Uterus (tissue), 4 donors: ENCODE data around the gene MSI2. TPM values are rescaled to one million over a fixed set of nuclear protein-coding genes. Genes with fewer than 3 reads are reported as not detected.

ENCODE experiments used
- DNase-seq, 2 donors: peaks; one replicate each; pipeline ENCODE4 v3.0.0-alpha.2; 2019 to 2020
- H3K27ac ChIP-seq, 2 donors: fragments of 200-600 bp; sonication (generic); 1 replicate in 1 of 2; 2 replicates in 1 of 2; pipeline ENCODE4 v1.5.1; 2016 to 2018
- H3K27me3 ChIP-seq, 2 donors: fragments of 200-600 bp; sonication (generic); one replicate each; pipeline ENCODE4 v1.5.1; 2018 to 2019; ENCODE audit warnings: control low read depth in 1 of 2
- H3K36me3 ChIP-seq, 2 donors: fragments of 200-600 bp; sonication (generic); one replicate each; pipeline ENCODE4 v1.5.1; 2019; ENCODE audit warnings: control low read depth in 1 of 2
- H3K4me1 ChIP-seq, 2 donors: fragments of 200-600 bp; sonication (generic); one replicate each; pipeline ENCODE4 v1.5.1; 2018 to 2019; ENCODE audit warnings: control low read depth in 1 of 2
- H3K4me3 ChIP-seq, 2 donors: fragments of 200-600 bp; sonication (generic); 1 replicate in 1 of 2; 2 replicates in 1 of 2; pipeline ENCODE4 v1.5.1; 2018 to 2019; ENCODE audit warnings: mild to moderate bottlenecking in 1 of 2
- H3K9me3 ChIP-seq, 2 donors: fragments of 200-600 bp; sonication (generic); one replicate each; pipeline ENCODE4 v1.5.1; 2019; ENCODE audit warnings: control low read depth in 1 of 2
- POLR2A ChIP-seq, 2 donors: fragments of 450-650 bp; IDR thresholded peaks; one replicate each; pipeline ENCODE4 v1.6.1; 2016; ENCODE audit warnings: antibody characterized with exemption in 2 of 2, mild to moderate bottlenecking in 1 of 2, moderate library complexity in 1 of 2
- intact Hi-C: fragments of 100-400 bp; cut with DNase I; formaldehyde crosslinking; loops from one replicate; pipeline ENCODE4 v1.15.1; 2023; ENCODE audit warnings: low total_unique reads
- total RNA-seq, 4 donors: library from RNA; depleted of rRNA in 3 of 4; stranded (reverse); fragments of >200 nt in 3 of 4; gene quantifications; one replicate each; pipeline versions ENCODE4 v1.1.0 to v1.2.4, GENCODE V29; 2014 to 2023
- TF ChIP-seq, protein P1 (sequence below), 4 experiments: fragments of 200-600 bp in 2 of 4; fragments of 450-650 bp in 2 of 4; sonication (generic) in 2 of 4; IDR thresholded peaks; one replicate each; pipeline ENCODE4 v1.5.1; 2016 to 2019; ENCODE audit warnings: antibody characterized with exemption in 4 of 4, mild to moderate bottlenecking in 2 of 4, moderate library complexity in 1 of 4
- donor health status: DM: yes; HTN: yes; CAD: no.

Gene MSI2
- total RNA-seq, 4 donors from 2014 or later: 13.2 to 60.8 (median 44.5) TPM

DNA sequence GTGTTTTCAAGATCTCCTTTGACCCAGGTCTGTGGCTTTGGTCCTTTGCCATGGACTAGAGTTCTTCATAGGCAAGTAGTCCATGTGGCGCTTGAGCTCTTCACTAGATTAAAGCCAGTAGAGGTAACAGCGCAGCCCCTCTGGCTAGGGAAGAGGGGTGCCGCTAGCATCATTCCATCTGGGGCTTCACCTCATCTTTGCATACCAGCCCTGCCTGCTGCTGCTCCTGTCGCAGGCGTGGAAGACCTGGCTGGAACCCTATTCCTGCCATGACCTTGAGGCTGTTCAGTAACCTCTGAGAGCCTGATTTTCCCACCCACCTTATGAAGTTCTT is 198.4 kb downstream of the MSI2 start:
- H3K27me3 ChIP-seq: no peaks in the 10 kb centered on the region
- no peaks in the 10 kb centered on the region for H3K9me3 ChIP-seq
- intact Hi-C loops: no loop called here
- no peak for DNase-seq
- H3K4me3 ChIP-seq: no peak overlapping the region
- no peak for TF ChIP-seq POLR2A (IDR thresholded peaks at IDR 0.05)
- TF ChIP-seq, protein P1, sequence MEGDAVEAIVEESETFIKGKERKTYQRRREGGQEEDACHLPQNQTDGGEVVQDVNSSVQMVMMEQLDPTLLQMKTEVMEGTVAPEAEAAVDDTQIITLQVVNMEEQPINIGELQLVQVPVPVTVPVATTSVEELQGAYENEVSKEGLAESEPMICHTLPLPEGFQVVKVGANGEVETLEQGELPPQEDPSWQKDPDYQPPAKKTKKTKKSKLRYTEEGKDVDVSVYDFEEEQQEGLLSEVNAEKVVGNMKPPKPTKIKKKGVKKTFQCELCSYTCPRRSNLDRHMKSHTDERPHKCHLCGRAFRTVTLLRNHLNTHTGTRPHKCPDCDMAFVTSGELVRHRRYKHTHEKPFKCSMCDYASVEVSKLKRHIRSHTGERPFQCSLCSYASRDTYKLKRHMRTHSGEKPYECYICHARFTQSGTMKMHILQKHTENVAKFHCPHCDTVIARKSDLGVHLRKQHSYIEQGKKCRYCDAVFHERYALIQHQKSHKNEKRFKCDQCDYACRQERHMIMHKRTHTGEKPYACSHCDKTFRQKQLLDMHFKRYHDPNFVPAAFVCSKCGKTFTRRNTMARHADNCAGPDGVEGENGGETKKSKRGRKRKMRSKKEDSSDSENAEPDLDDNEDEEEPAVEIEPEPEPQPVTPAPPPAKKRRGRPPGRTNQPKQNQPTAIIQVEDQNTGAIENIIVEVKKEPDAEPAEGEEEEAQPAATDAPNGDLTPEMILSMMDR (IDR thresholded peaks at IDR 0.05): no peak
- H3K36me3 ChIP-seq: no peaks in the 10 kb centered on the region
- H3K4me1 ChIP-seq: no peaks in the 10 kb centered on the region
- H3K27ac ChIP-seq: no peak overlapping the region

- H3K27ac ChIP-seq: no peak overlapping the region
- intact Hi-C loops: no loop called here
- no peaks in the 10 kb centered on the region for H3K27me3 ChIP-seq
- H3K9me3 ChIP-seq: no peaks in the 10 kb centered on the region
- no peaks in the 10 kb centered on the region for H3K36me3 ChIP-seq
- no peaks in the 10 kb centered on the region for H3K4me1 ChIP-seq
- no peak for TF ChIP-seq POLR2A (IDR thresholded peaks at IDR 0.05)
- TF ChIP-seq, protein P1 (IDR thresholded peaks at IDR 0.05): no peak
- no peak overlapping the region for H3K4me3 ChIP-seq
- no peak for DNase-seq
These were observed 199.0 kb downstream of the MSI2 start for GRCh38 chr17:57455063-57455914.

GRCh38 chr17:57456622-57457021 is 200.3 kb downstream of the MSI2 start:
- Histone ChIP-seq H3K4me3 (no peak overlapping the region), H3K27me3 (no peaks in the 10 kb centered on the region), H3K27ac (no peak overlapping the region), H3K36me3 (no peaks in the 10 kb centered on the region), H3K4me1 (no peaks in the 10 kb centered on the region), H3K9me3 (no peaks in the 10 kb centered on the region)
- no peak for TF ChIP-seq POLR2A (IDR thresholded peaks at IDR 0.05)
- TF ChIP-seq, protein P1 (IDR thresholded peaks at IDR 0.05): no peak
- intact Hi-C loops: no loop called here
- no peak for DNase-seq

DNA sequence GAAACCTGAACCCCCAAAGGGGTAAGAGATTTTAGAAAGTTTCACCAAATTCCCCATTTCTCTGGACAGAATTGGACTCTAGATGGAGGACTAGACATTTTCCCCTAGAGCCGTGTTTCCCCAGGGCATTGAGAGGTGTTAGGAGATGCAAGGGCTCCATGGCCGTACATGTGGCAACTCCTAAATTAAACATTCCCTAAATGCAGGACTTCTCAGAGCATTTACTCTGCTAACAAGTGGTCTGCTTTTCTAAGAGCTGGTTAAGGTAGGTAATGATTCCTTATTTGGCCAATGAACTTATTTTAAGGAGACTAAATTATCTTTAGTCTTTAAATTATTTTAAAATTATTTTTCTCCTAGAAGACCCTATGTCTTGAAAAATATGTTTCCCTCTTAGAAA is 200.9 kb downstream of the MSI2 start:
- DNase-seq: no peak
- no peak for TF ChIP-seq POLR2A (IDR thresholded peaks at IDR 0.05)
- TF ChIP-seq, protein P1 (IDR thresholded peaks at IDR 0.05): no peak
- H3K36me3 ChIP-seq: no peaks in the 10 kb centered on the region
- no peak overlapping the region for H3K4me3 ChIP-seq
- no peaks in the 10 kb centered on the region for H3K27me3 ChIP-seq
- H3K4me1 ChIP-seq: no peaks in the 10 kb centered on the region
- intact Hi-C loops: no loop called here
- no peaks in the 10 kb centered on the region for H3K9me3 ChIP-seq
- H3K27ac ChIP-seq: no peak overlapping the region

- Histone ChIP-seq H3K27ac (no peak overlapping the region), H3K27me3 (no peaks in the 10 kb centered on the region), H3K4me3 (no peak overlapping the region), H3K9me3 (no peaks in the 10 kb centered on the region), H3K4me1 (no peaks in the 10 kb centered on the region), H3K36me3 (no peaks in the 10 kb centered on the region)
- TF ChIP-seq, protein P1 (IDR thresholded peaks at IDR 0.05): no peak
- no peak for TF ChIP-seq POLR2A (IDR thresholded peaks at IDR 0.05)
- DNase-seq: no peak
- intact Hi-C loops: no loop called here
These were observed 202.5 kb downstream of the MSI2 start for GRCh38 chr17:57458718-57459285.
